GM12878 (cell line): ENCODE data around the gene GLTP. TPM values are rescaled to one million over a fixed set of nuclear protein-coding genes. Genes with fewer than 3 reads are reported as not detected.

Experiments
- ATAC-seq: fragments of 200-7000 bp; cut with Tn5 transposase; 3 replicates; pipeline ENCODE4 v1.9.1; 2020; ENCODE audit warnings: mild to moderate bottlenecking, moderate library complexity
- BruUV-seq: library from RNA; stranded (reverse); fragments of 400-500 nt; replicated peaks from 2 replicates; lab custom pipeline; 2021; lab: Mats Ljungman, UMichigan
- CTCF ChIA-PET: fragments of 300-600 bp; sonication (Branson Sonifier 250); formaldehyde crosslinking; extraction: SDS; loops from one replicate; lab custom pipeline; 2021; ENCODE audit warnings: inconsistent platforms; lab: Yijun Ruan, JAX
- POLR2A ChIA-PET: fragments of 350-600 bp; formaldehyde crosslinking; extraction: SDS; loops from one replicate; lab custom pipeline; 2021; ENCODE audit warnings: inconsistent platforms; lab: Charles Lee
- RAD21 ChIA-PET: fragments of 300-600 bp; sonication (Branson Sonifier 250); formaldehyde crosslinking; loops from one replicate; lab custom pipeline; 2023; ENCODE audit warnings: antibody characterized with exemption; ENCODE audit not compliant: unreplicated experiment; lab: Charles Lee
- SMC1A ChIA-PET: fragments of 300-600 bp; sonication (Branson Sonifier 250); formaldehyde crosslinking; loops from one replicate; lab custom pipeline; 2023; ENCODE audit not compliant: unreplicated experiment, uncharacterized antibody; lab: Charles Lee
- DNase-seq: peaks from one replicate; pipeline ENCODE4 v3.0.0-alpha.2; 2011; ENCODE audit warnings: low read depth, low spot score
- FAIRE-seq: peaks from 3 replicates; lab custom pipeline; 2011; peaks lifted over from hg19 to GRCh38; lab: Jason Lieb, UNC
- H2AFZ ChIP-seq: 2 replicates; pipeline ENCODE4 v1.6.0; 2011; ENCODE audit warnings: low read depth, low read length, control low read depth; ENCODE audit not compliant: control insufficient read depth
- H3K27ac ChIP-seq: 2 replicates; pipeline ENCODE4 v1.5.1; 2011; ENCODE audit warnings: control low read depth; ENCODE audit not compliant: control insufficient read depth, insufficient read depth
- H3K27me3 ChIP-seq, 2 experiments: replicated peaks in 1 of 2; 2 replicates each; pipeline versions ENCODE4 v1.6.0 to v1.6.1; 2011; ENCODE audit warnings: low read length in 1 of 2; ENCODE audit not compliant: control insufficient read depth in 2 of 2, insufficient read depth in 2 of 2
- H3K36me3 ChIP-seq, 2 experiments: 2 replicates each; pipeline ENCODE4 v1.5.1; 2011; ENCODE audit warnings: low read length in 1 of 2; ENCODE audit not compliant: control insufficient read depth in 2 of 2, insufficient read depth in 2 of 2
- H3K4me1 ChIP-seq: 2 replicates; pipeline ENCODE4 v1.6.1; 2011; ENCODE audit warnings: mild to moderate bottlenecking, low read length, moderate library complexity, mixed read lengths; ENCODE audit not compliant: control insufficient read depth, insufficient read depth
- H3K4me2 ChIP-seq: 2 replicates; pipeline ENCODE4 v1.6.0; 2011; ENCODE audit warnings: control low read depth; ENCODE audit not compliant: control insufficient read depth, insufficient read depth
- H3K4me3 ChIP-seq: fragments of 200-600 bp; sonication (generic); 2 replicates; pipeline ENCODE4 v1.5.1; 2016
- H3K79me2 ChIP-seq: 2 replicates; pipeline ENCODE4 v1.6.0; 2011; ENCODE audit warnings: low read length; ENCODE audit not compliant: control insufficient read depth, insufficient read depth
- H3K9ac ChIP-seq: 2 replicates; pipeline ENCODE4 v1.8.0; 2011; ENCODE audit warnings: low read length, control low read depth, mixed read lengths; ENCODE audit not compliant: control insufficient read depth, insufficient read depth
- H3K9me3 ChIP-seq: replicated peaks from 3 replicates; pipeline ENCODE4 v1.5.1; 2011; ENCODE audit warnings: mild to moderate bottlenecking, low read length; ENCODE audit not compliant: control insufficient read depth, insufficient read depth
- H4K20me1 ChIP-seq: 2 replicates; pipeline ENCODE4 v1.6.0; 2011; ENCODE audit not compliant: control insufficient read depth, insufficient read depth
- BCLAF1 ChIP-seq: fragments of 450-650 bp; IDR thresholded peaks from 2 replicates; pipeline ENCODE4 v1.6.1; 2017; ENCODE audit warnings: antibody characterized with exemption, mild to moderate bottlenecking, moderate library complexity
- BHLHE40 ChIP-seq, 2 experiments: fragments of 450-650 bp in 1 of 2; IDR thresholded peaks; 2 replicates each; pipeline ENCODE4 v1.6.1; 2011 to 2017; ENCODE audit warnings: low read depth in 2 of 2, borderline replicate concordance in 1 of 2, improper control_type of control experiment in 1 of 2, low read length in 1 of 2, mild to moderate bottlenecking in 1 of 2
- CBFB ChIP-seq: IDR thresholded peaks from 2 replicates; pipeline ENCODE4 v1.6.1; 2016; ENCODE audit warnings: antibody characterized with exemption, low read depth
- CHD2 ChIP-seq: IDR thresholded peaks from 2 replicates; pipeline ENCODE4 v1.6.1; 2011; ENCODE audit warnings: low read depth, low read length, improper control_type of control experiment, borderline replicate concordance
- ETV6 ChIP-seq, 2 experiments: fragments of 450-650 bp in 1 of 2; IDR thresholded peaks in 1 of 2; conservative IDR thresholded peaks in 1 of 2; 2 replicates each; pipeline ENCODE4 v1.6.1; 2014; ENCODE audit warnings: antibody characterized with exemption in 1 of 2, borderline replicate concordance in 1 of 2, low read depth in 1 of 2, mild to moderate bottlenecking in 1 of 2, moderate library complexity in 1 of 2
- FOXK2 ChIP-seq: fragments of 450-650 bp; IDR thresholded peaks from 2 replicates; pipeline ENCODE4 v1.6.1; 2017; ENCODE audit warnings: mild to moderate bottlenecking, moderate library complexity
- JUNB ChIP-seq: IDR thresholded peaks from 2 replicates; pipeline ENCODE4 v1.6.1; 2016; ENCODE audit warnings: antibody characterized with exemption, mild to moderate bottlenecking
- MAX ChIP-seq: IDR thresholded peaks from 2 replicates; pipeline ENCODE4 v1.6.1; 2012; ENCODE audit warnings: low read depth, low read length, improper control_type of control experiment
- MYC ChIP-seq: IDR thresholded peaks from 2 replicates; pipeline ENCODE4 v1.6.1; 2011; ENCODE audit warnings: mild to moderate bottlenecking, low read length, moderate library complexity, inconsistent platforms; ENCODE audit not compliant: insufficient read depth, insufficient replicate concordance, insufficient read length, severe bottlenecking
- POLR2AphosphoS2 ChIP-seq: IDR thresholded peaks from 2 replicates; pipeline ENCODE4 v1.6.1; 2011; ENCODE audit warnings: low read depth, mild to moderate bottlenecking, low read length, improper control_type of control experiment, moderate library complexity
- SKIL ChIP-seq: fragments of 450-650 bp; IDR thresholded peaks from 2 replicates; pipeline ENCODE4 v1.6.1; 2017; ENCODE audit warnings: mild to moderate bottlenecking, low read depth, inconsistent platforms; ENCODE audit not compliant: poor library complexity, severe bottlenecking
- SREBF2 ChIP-seq: IDR thresholded peaks from 2 replicates; pipeline ENCODE4 v1.6.1; 2012; ENCODE audit warnings: mild to moderate bottlenecking, low read length
- YY1 ChIP-seq: IDR thresholded peaks from 2 replicates; pipeline ENCODE4 v1.6.1; 2011; ENCODE audit warnings: low read depth, mild to moderate bottlenecking, low read length
- ZNF592 ChIP-seq: fragments of 450-650 bp; IDR thresholded peaks from 2 replicates; pipeline ENCODE4 v1.6.1; 2017; ENCODE audit warnings: mild to moderate bottlenecking, moderate library complexity
- WGBS: methylation state at CpG from one replicate; pipeline ENCODE4 v1.1.6; 2016; ENCODE audit warnings: low lambda C conversion rate; ENCODE audit not compliant: insufficient replicate concordance, insufficient coverage; ENCODE audit errors: missing lambda C conversion rate; 5-methylcytosine and 5-hydroxymethylcytosine counted together
- in situ Hi-C: fragments of 300-500 bp; cut with MboI; formaldehyde crosslinking; loops from 9 replicates; pipeline ENCODE4 v1.14.3; 2018; ENCODE audit warnings: mixed read lengths
- intact Hi-C: fragments of 100-400 bp; cut with micrococcal nuclease; formaldehyde crosslinking; loops from one replicate; pipeline ENCODE4 v1.14.2; 2022; ENCODE audit not compliant: unreplicated experiment
- polyA plus RNA-seq, 11 experiments: library from polyadenylated mRNA; depleted of rRNA in 4 of 11; unstranded in 6 of 11; stranded (reverse) in 5 of 11; fragments of >200 nt; fragmentation: Nextera tagmentation in 4 of 11; fragmentation: Illumina TruSeq in 1 of 11; extraction: Ambion mirVana in 4 of 11; extraction: Trizol in 1 of 11; gene quantifications; 1 replicate in 1 of 11; 2 replicates in 10 of 11; pipeline versions ENCODE4 v1.2.1 to v1.2.3, GENCODE V29; 2011 to 2016; ENCODE audit warnings: inconsistent platforms in 2 of 11, missing spikeins in 2 of 11, low read depth in 1 of 11
- total RNA-seq, 4 experiments: library from RNA; depleted of rRNA in 3 of 4; stranded (reverse); fragments of >200 nt in 3 of 4; fragmentation: Illumina TruSeq in 1 of 4; extraction: Trizol in 1 of 4; gene quantifications; 2 replicates each; pipeline versions ENCODE4 v1.2.1 to v1.2.3, GENCODE V29; 2013 to 2021

GLTP gene
- total and polyA plus RNA-seq, 10 of the 15 experiments (the other 5 are each of a cell fraction or from before 2014, with no cell fraction given), result 16.8 to 44.0 (median 25.3) TPM

- BruUV-seq, result no TSS peak
- FAIRE-seq, result no peak
- H3K4me2 ChIP-seq, result no peak overlapping the region
- no peak for TF ChIP-seq BHLHE40 (IDR thresholded peaks at IDR 0.05; ENCODE audit: borderline replicate concordance in 1 of 2, low read depth in 2 of 2, low read length in 1 of 2)
- no peak for TF ChIP-seq FOXK2
- TF ChIP-seq ZNF592, result no peak
- no peak for TF ChIP-seq ETV6 (conservative IDR thresholded peaks at IDR 0.05 in 1 of 2, IDR thresholded peaks at IDR 0.05 in 1 of 2; ENCODE audit: borderline replicate concordance in 1 of 2, low read depth in 1 of 2)
- no peak for TF ChIP-seq CHD2
- TF ChIP-seq POLR2AphosphoS2, result no peak
- TF ChIP-seq CBFB, result no peak
- TF ChIP-seq SKIL, result no peak
- no peak for TF ChIP-seq MAX
- TF ChIP-seq SREBF2, result no peak
- TF ChIP-seq YY1, result no peak
- no peak for TF ChIP-seq JUNB
- TF ChIP-seq MYC, result no peak
- no peak for TF ChIP-seq BCLAF1
- TF ChIP-seq, all 136 proteins: peak for 0
- H3K36me3 ChIP-seq, result no peaks in the 10 kb centered on the region
- ATAC-seq (no peak), DNase-seq (no peak)
- ChIA-PET POLR2A (no interaction called here), SMC1A (no interaction called here), RAD21 (interaction anchor here (0.7 kb wide), 1 partner anchor 93 kb away, joined by 3 read pairs; no protein-coding TSS in a partner anchor), CTCF (interaction anchor here (0.6 to 4.0 kb wide), 4 partner anchors 9 to 1059 kb away, joined by 3 to 14 read pairs (median 4); no protein-coding TSS in a partner anchor)
- no peak overlapping the region for H3K4me3 ChIP-seq
- intact Hi-C loops (no loop called here), in situ Hi-C loops (no loop called here)
- no peaks in the 10 kb centered on the region for H3K4me1 ChIP-seq
- no peaks in the 10 kb centered on the region for H3K79me2 ChIP-seq
- H3K27me3 ChIP-seq, result peaks cover 3 to 4% of the 10 kb centered on the region in 2 experiments
- WGBS, result 17% methylated on average over 4 of the region's 4 CpGs
- no peak overlapping the region for H2AFZ ChIP-seq
- H3K9me3 ChIP-seq, result no peaks in the 10 kb centered on the region
- no peak overlapping the region for H3K9ac ChIP-seq
- no peak overlapping the region for H3K27ac ChIP-seq
- no peaks in the 10 kb centered on the region for H4K20me1 ChIP-seq
Observed at GRCh38 chr12:109835827-109836226, 44.5 kb downstream of the GLTP start.
